ENCODE measurements around the gene COL10A1. TPM values are rescaled to one million over a fixed set of nuclear protein-coding genes. Genes with fewer than 3 reads are reported as not detected.

Gene COL10A1
- total RNA-seq, 1 experiment from 2014 or later: not detected

DNA sequence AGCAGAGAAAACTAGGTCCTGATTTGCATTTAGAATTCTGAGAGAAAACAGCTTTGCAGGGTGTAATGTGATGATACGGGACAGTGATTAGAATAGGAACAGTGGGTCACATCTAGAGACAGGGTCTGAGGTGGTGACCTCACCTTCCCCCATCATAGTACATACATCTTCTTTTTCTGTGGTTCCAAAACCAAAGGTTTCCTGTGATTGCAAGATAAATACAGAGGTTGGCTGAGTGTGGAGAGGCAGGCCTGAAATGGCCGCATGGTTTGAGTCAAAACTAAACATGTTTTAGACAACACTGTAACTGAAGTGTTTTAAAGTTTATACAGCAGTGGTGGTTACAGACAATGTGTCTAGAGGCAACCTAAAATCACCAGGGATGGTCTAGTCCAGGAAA, 35.7 kb downstream of the COL10A1 start:
- TF ChIP-seq, protein P1, sequence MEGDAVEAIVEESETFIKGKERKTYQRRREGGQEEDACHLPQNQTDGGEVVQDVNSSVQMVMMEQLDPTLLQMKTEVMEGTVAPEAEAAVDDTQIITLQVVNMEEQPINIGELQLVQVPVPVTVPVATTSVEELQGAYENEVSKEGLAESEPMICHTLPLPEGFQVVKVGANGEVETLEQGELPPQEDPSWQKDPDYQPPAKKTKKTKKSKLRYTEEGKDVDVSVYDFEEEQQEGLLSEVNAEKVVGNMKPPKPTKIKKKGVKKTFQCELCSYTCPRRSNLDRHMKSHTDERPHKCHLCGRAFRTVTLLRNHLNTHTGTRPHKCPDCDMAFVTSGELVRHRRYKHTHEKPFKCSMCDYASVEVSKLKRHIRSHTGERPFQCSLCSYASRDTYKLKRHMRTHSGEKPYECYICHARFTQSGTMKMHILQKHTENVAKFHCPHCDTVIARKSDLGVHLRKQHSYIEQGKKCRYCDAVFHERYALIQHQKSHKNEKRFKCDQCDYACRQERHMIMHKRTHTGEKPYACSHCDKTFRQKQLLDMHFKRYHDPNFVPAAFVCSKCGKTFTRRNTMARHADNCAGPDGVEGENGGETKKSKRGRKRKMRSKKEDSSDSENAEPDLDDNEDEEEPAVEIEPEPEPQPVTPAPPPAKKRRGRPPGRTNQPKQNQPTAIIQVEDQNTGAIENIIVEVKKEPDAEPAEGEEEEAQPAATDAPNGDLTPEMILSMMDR (conservative IDR thresholded peaks at IDR 0.05): no peak

More for the DNA sequence above, 35.7 kb downstream of the COL10A1 start:
- Histone ChIP-seq H3K9me3 (ENCODE audit: control insufficient read depth, low read depth, low read length) (no peaks in the 10 kb centered on the region), H2BK5ac (ENCODE audit: insufficient read length, low read length) (no peak overlapping the region), H3K23ac (ENCODE audit: insufficient read length, low read depth, low read length) (no peak overlapping the region), H3K79me2 (ENCODE audit: insufficient read depth, low read length) (no peaks in the 10 kb centered on the region), H4K8ac (replicated peaks; ENCODE audit: insufficient read length, low read depth, low read length) (no peak overlapping the region), H3K4ac (ENCODE audit: low read depth, low read length) (no peak overlapping the region), H3K9ac (ENCODE audit: extremely low read depth, insufficient read length, low read length) (no peak overlapping the region), H3T11ph (ENCODE audit: low read length) (no peak overlapping the region), H2BK20ac (ENCODE audit: low read depth, low read length, poor library complexity, severe bottlenecking) (no peak overlapping the region), H3K14ac (ENCODE audit: insufficient read depth, low read length) (no peak overlapping the region), H3K23me2 (ENCODE audit: insufficient read length, low read depth, low read length, poor library complexity, severe bottlenecking) (no peaks in the 10 kb centered on the region), H2BK120ac (ENCODE audit: low read depth, low read length, poor library complexity, severe bottlenecking) (no peak overlapping the region), H3K27ac (ENCODE audit: insufficient read length, low read depth, low read length) (no peak overlapping the region), H2BK12ac (ENCODE audit: insufficient read length, low read depth, low read length) (no peak overlapping the region), H4K5ac (ENCODE audit: insufficient read length, low read depth, low read length) (no peak overlapping the region), H3K27me3 (ENCODE audit: insufficient read depth, low read length) (no peaks in the 10 kb centered on the region), H3K4me2 (ENCODE audit: insufficient read depth, insufficient read length, low read length) (no peak overlapping the region), H2AK5ac (ENCODE audit: insufficient read length, low read length) (no peak overlapping the region), H3K56ac (ENCODE audit: insufficient read length, low read depth, low read length) (no peak overlapping the region), H4K91ac (ENCODE audit: insufficient read length, low read depth, low read length) (no peak overlapping the region), H3K18ac (ENCODE audit: insufficient read length, low read depth, low read length) (no peak overlapping the region), H3K79me1 (ENCODE audit: insufficient read depth, low read depth, low read length, poor library complexity, severe bottlenecking) (no peaks in the 10 kb centered on the region), H2AFZ (ENCODE audit: low read length) (no peak overlapping the region), H2BK15ac (ENCODE audit: low read depth, low read length) (no peak overlapping the region; the same call in 1 of the 2 replicates), H4K20me1 (ENCODE audit: control insufficient read depth, insufficient read depth, insufficient read length) (no peaks in the 10 kb centered on the region), H3K4me1 (ENCODE audit: insufficient read depth, low read length) (no peaks in the 10 kb centered on the region; the same call in 1 of the 2 replicates)
- no peak for DNase-seq
- H3K9me3 Mint-ChIP-seq: peaks cover 5 to 13% of the 10 kb centered on the region in 2 experiments; a peak in 4 of 5 replicates
- no peak overlapping the region for H3K4me3 Mint-ChIP-seq
- WGBS (ENCODE audit: extremely low coverage, insufficient read length, low lambda C conversion rate): no CpG with 5 or more reads among the region's 2 CpGs
- H3K27me3 Mint-ChIP-seq (ENCODE audit: low read depth): no peaks in the 10 kb centered on the region
- H3K27ac Mint-ChIP-seq: no peak overlapping the region
- H3K4me1 Mint-ChIP-seq: peaks cover 14 to 15% of the 10 kb centered on the region in 2 experiments
- H3K36me3 Mint-ChIP-seq (ENCODE audit: insufficient read depth in 1 of 3, low read depth in 3 of 3): peaks cover under 1 to 37% (median 4%) of the 10 kb centered on the region in 3 experiments; a peak in 6 of 7 replicates
